HG02981 (cell line): ENCODE results near the gene PDE6D.

ENCODE experiments used
- ATAC-seq: cut with Tn5 transposase; IDR thresholded peaks from one replicate; pipeline ENCODE4 v1.9.1; 2021; ENCODE audit warnings: mild to moderate bottlenecking, moderate library complexity; ENCODE audit not compliant: unreplicated experiment

PDE6D gene

DNA sequence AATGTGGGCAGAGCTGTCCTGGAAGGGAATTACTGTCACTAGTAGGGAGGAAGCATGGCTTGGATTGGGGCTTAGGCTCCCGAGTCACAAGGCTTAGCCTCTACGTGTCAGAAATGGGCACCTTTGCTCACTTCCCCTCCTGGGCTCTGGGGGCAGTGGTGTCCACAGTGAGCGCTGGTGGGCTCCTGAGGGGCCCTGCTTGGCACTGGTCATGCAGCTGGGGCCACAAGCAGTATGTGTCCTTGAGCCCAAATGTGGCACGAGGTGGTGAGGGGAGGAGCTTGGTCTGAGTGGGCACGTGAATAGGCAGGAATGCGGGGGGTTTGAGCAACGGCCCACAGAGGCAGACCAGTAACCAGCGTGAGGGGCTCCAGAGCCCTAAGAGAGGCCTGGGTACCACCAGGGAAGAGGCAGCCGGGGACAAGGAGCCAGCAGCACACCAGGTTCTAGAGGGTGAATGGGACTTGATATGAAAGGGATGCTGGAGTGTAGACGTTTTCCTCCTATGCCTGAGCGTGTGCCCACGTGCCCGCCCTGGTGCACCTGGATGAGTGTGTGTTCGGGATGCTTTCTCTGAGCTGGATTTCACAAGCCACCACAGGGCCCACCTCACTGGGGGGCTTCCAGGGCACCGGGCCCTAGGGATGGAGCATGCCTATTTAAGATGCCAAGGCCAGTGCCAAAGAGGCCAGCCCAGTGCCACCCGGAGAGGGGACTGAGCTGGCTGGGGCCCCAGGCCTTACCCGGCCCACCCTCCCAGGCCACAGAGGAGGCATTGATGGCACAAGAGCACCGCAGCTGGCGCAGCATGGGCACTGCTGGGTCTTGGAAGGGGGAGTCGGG is 95.5 kb downstream of the PDE6D start:
- no peak for ATAC-seq

DNA sequence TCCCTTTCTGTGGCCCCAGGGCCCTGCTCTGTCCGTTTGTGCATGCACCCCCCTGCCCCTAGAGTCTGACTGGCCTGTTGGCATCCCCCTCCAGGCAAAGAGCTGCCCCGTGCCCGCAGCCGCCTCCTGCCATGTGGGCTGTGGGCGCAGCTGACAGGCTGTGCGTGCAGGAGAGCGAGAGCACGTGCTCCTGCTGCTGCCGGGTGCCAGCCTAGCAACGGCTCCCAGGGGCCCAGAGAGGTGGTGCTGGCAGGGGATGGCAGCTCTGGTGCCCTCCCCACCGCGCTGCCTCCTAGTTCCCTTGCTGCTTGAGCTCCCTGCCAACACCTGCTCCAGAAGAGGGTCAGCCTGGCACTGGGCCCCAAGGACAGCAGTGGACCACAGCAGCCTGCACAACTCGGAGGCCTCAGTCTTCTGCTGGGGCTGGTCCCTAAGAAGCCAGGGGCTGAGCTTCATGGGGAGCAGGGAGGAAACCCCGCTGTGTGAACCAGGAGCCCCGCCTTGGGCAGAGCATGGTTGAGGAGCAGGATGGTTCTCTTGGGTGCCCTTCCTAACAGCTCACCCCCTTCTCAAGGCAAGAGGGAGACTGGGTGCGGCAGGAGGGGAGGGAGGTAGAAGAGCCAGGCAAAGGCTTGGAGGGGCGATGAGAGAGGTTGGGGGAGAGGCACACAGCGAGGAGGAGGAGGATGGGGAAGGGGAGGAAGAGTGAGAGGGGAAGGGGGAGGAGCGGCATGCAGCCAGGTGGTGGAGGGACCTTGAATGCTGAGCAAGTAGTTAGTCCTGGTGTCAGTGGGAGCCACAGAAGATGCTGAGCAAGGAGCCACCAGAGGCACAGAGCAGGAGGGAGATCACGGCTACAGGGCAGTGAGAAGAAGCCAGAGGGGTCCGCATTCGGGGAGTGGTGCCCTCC is 96.5 kb downstream of the PDE6D start:
- ATAC-seq: no peak

DNA sequence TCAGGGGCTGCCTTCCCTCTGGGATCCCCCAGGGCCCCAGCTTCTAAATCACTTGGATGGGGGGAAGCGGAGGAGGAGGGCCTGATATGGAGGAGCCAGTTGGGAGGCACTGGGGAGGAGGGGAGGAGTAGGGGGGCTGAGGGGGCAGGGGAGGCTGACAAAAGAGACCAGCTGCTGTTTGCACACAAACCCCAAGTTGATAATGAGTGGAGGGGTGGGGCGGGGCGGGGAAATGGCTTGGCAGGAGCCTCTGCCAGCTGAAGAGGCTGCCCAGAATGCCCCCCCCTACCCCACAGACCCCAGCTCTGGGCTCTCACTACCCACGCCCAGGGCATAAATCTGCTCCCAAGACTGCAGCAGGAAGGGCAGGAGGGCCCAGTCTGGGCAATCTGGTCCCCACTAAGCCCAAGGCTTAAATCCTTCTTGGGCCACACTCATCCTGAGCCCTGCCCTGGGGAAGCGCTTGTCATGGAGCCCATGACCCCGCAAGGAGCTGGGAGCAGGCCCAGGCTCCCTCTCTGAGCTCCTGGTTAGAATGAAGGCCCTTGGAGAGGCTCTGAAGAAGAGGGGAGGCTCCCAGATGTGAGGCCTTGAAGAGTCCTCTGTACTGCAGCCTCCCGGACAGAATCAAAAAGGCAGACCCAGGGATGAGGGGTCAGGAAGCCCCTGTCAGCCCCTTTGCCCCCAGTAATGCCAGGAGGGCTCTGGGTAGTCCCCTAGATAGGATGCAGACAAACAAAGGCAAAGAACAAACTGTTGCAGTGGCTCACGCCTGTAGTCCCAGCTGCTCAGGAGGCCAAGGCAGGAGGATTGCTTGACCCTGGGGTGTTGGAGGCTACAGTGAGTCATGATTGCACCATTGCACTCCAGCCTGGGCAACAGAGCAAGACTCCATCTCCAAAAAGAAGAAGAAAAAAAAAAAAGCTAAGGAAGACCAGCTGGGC is 97.5 kb downstream of the PDE6D start:
- ATAC-seq: no peak

DNA sequence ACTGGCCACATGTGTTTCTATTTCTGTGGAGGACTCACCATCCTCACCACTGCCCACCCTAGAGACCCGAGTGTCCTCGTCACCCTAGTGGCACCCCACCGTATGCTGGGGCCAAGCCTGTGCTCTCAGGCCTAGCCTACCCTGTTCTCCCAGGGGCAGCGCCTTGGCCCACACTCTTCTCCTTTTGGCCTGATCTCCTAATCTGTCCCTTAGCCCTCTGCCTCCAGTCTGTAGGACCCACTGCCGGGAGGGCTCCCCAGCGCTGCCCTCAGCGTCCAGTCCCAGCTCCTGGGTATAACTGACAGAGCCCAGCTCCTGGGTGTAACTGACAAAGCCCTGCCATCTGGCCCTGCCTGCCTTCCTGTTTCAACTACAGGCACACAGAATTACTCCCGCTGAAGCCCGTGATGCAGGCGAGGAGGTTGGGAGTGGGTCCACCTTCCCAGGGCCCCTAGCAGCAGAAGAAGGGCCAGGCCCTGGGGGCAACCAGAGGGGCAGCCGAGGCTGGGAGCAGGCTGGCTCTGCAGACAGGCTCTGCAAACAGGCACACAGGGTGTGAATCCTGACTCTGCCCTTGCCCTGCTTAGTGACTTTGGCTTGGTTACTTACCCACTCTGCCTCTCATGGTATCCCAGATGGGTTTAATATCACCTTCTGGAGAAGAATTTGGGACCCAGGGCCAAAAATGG is 98.3 kb downstream of the PDE6D start:
- ATAC-seq: no peak
